DMS 273 (cell line): ENCODE measurements around the gene ACOT7.

Experiments
- DNase-seq: peaks from one replicate; lab custom pipeline; 2025; ENCODE audit not compliant: unreplicated experiment; lab: John Stamatoyannopoulos, UW

Gene ACOT7

GRCh38 chr1:6424619-6425593 lies 31.3 kb upstream of the ACOT7 start, which contains the start of gene ESPN:
ESPN (plus strand) TSS chr1:6424776; CDS start chr1:6424956, 180 bp downstream.
- DNase-seq = peak; percentile 60

- peak; percentile 58 for DNase-seq
Observed at GRCh38 chr1:6424000-6424565, 30.5 kb upstream of the ACOT7 start.

GRCh38 chr1:6423321-6423999 lies 29.9 kb upstream of the ACOT7 start:
- peak; percentile 78 for DNase-seq

- DNase-seq = no peak
Observed at GRCh38 chr1:6421266-6421665, 27.7 kb upstream of the ACOT7 start.

- peak; percentile 70 for DNase-seq
Observed at GRCh38 chr1:6420454-6421042, 27.0 kb upstream of the ACOT7 start.

- peak; percentile 68 for DNase-seq
Observed at GRCh38 chr1:6419804-6420453, 26.4 kb upstream of the ACOT7 start, which contains the start of gene HES2. HES2 (minus strand) TSS chr1:6419919; CDS start chr1:6419820, 99 bp downstream.

- DNase-seq = peak; percentile 68
Observed at GRCh38 chr1:6419397-6419803, 25.8 kb upstream of the ACOT7 start.

- peak; percentile 58 for DNase-seq
Observed at GRCh38 chr1:6418668-6419396, 25.3 kb upstream of the ACOT7 start.

GRCh38 chr1:6417961-6418667 lies 24.5 kb upstream of the ACOT7 start:
- no peak for DNase-seq

GRCh38 chr1:6416906-6417305 lies 23.3 kb upstream of the ACOT7 start:
- DNase-seq = no peak

- no peak for DNase-seq
Observed at GRCh38 chr1:6416295-6416656, 22.7 kb upstream of the ACOT7 start.

GRCh38 chr1:6414881-6415626 lies 21.5 kb upstream of the ACOT7 start:
- no peak for DNase-seq

GRCh38 chr1:6414443-6414844 lies 20.9 kb upstream of the ACOT7 start:
- peak; percentile 82 for DNase-seq

- no peak for DNase-seq
Observed at GRCh38 chr1:6412896-6413295, 19.3 kb upstream of the ACOT7 start.

GRCh38 chr1:6410248-6410893 lies 16.8 kb upstream of the ACOT7 start:
- DNase-seq = no peak

GRCh38 chr1:6409733-6410132 lies 16.2 kb upstream of the ACOT7 start:
- DNase-seq = no peak

GRCh38 chr1:6409053-6409452 lies 15.5 kb upstream of the ACOT7 start:
- no peak for DNase-seq

- DNase-seq = no peak
Observed at GRCh38 chr1:6408023-6408422, 14.5 kb upstream of the ACOT7 start.
